Astrocyte (in vitro differentiated cells and primary cell): ENCODE results near the gene VPS37C. TPM values are rescaled to one million over a fixed set of nuclear protein-coding genes. Genes with fewer than 3 reads are reported as not detected.

Source experiments
- DNase-seq: peaks from one replicate; pipeline ENCODE4 v3.0.0-alpha.2; 2010; ENCODE audit warnings: low read depth
- FAIRE-seq: peaks from 2 replicates; lab custom pipeline; 2011; peaks lifted over from hg19 to GRCh38; lab: Jason Lieb, UNC
- H2AFZ ChIP-seq: 2 replicates; pipeline ENCODE4 v1.6.0; 2012; ENCODE audit warnings: low read depth, low read length, inconsistent platforms
- H3K27ac ChIP-seq: 2 replicates; pipeline ENCODE4 v1.5.1; 2011; ENCODE audit warnings: low read depth, low read length, inconsistent platforms
- H3K27me3 ChIP-seq: 2 replicates; pipeline ENCODE4 v1.6.0; 2011; ENCODE audit warnings: low read length, inconsistent platforms; ENCODE audit not compliant: insufficient read depth
- H3K36me3 ChIP-seq: 2 replicates; pipeline ENCODE4 v1.5.1; 2011; ENCODE audit warnings: low read length, inconsistent platforms; ENCODE audit not compliant: insufficient read depth
- H3K4me1 ChIP-seq: 2 replicates; pipeline ENCODE4 v1.5.1; 2011; ENCODE audit warnings: low read length, inconsistent platforms; ENCODE audit not compliant: insufficient read depth
- H3K4me2 ChIP-seq: 2 replicates; pipeline ENCODE4 v1.6.0; 2012; ENCODE audit warnings: low read length, inconsistent platforms
- H3K4me3 ChIP-seq: 2 replicates; pipeline ENCODE4 v1.5.1; 2011; ENCODE audit warnings: low read depth, mild to moderate bottlenecking, low read length, inconsistent platforms; ENCODE audit not compliant: insufficient read depth
- H3K79me2 ChIP-seq: 2 replicates; pipeline ENCODE4 v1.6.0; 2012; ENCODE audit warnings: mild to moderate bottlenecking, low read length, inconsistent platforms; ENCODE audit not compliant: insufficient read depth
- H3K9ac ChIP-seq: 2 replicates; pipeline ENCODE4 v1.6.0; 2012; ENCODE audit warnings: mild to moderate bottlenecking, low read length, inconsistent platforms
- H3K9me3 ChIP-seq: 2 replicates; pipeline ENCODE4 v1.5.1; 2012; ENCODE audit warnings: low read depth, mild to moderate bottlenecking, low read length, inconsistent platforms; ENCODE audit not compliant: insufficient read depth
- H4K20me1 ChIP-seq: 2 replicates; pipeline ENCODE4 v1.6.0; 2012; ENCODE audit warnings: low read length, inconsistent platforms; ENCODE audit not compliant: insufficient read depth
- H3K27ac Mint-ChIP-seq: one replicate; pipeline ENCODE4 v1.8.0; 2021; ENCODE audit warnings: mild to moderate bottlenecking, mixed read lengths; ENCODE audit not compliant: unreplicated experiment
- H3K27me3 Mint-ChIP-seq: one replicate; pipeline ENCODE4 v1.8.0; 2021; ENCODE audit warnings: low read depth, mixed read lengths; ENCODE audit not compliant: unreplicated experiment
- H3K36me3 Mint-ChIP-seq: one replicate; pipeline ENCODE4 v1.8.0; 2021; ENCODE audit warnings: low read depth, mixed read lengths; ENCODE audit not compliant: unreplicated experiment
- H3K4me1 Mint-ChIP-seq: one replicate; pipeline ENCODE4 v1.8.0; 2021; ENCODE audit warnings: low read depth, mixed read lengths; ENCODE audit not compliant: unreplicated experiment
- H3K4me3 Mint-ChIP-seq: one replicate; pipeline ENCODE4 v1.8.0; 2021; ENCODE audit warnings: mild to moderate bottlenecking, moderate library complexity, mixed read lengths; ENCODE audit not compliant: unreplicated experiment
- H3K9me3 Mint-ChIP-seq: one replicate; pipeline ENCODE4 v1.8.0; 2021; ENCODE audit warnings: mild to moderate bottlenecking, mixed read lengths; ENCODE audit not compliant: unreplicated experiment
- CTCF ChIP-seq: IDR thresholded peaks from 2 replicates; pipeline ENCODE4 v1.5.1; 2011; ENCODE audit warnings: low read depth, mild to moderate bottlenecking, inconsistent platforms, low read length, moderate library complexity; ENCODE audit not compliant: insufficient read depth
- EZH2 ChIP-seq: IDR thresholded peaks from 2 replicates; pipeline ENCODE4 v1.6.1; 2012; ENCODE audit warnings: mild to moderate bottlenecking, low read length, inconsistent platforms; ENCODE audit not compliant: insufficient read depth
- total RNA-seq: library from RNA; stranded (reverse); gene quantifications from 2 replicates; pipeline ENCODE4 v1.2.1, GENCODE V29; 2021

VPS37C gene
- total RNA-seq, 1 donor from 2014 or later, result 18.1 TPM

- Histone ChIP-seq H3K4me3 (no peak overlapping the region), H3K9me3 (no peaks in the 10 kb centered on the region), H4K20me1 (peaks cover 74% of the 10 kb centered on the region), H3K9ac (no peak overlapping the region), H3K36me3 (no peaks in the 10 kb centered on the region), H3K27ac (no peak overlapping the region), H3K4me2 (peak overlapping the region; percentile 67), H3K79me2 (peaks cover 30% of the 10 kb centered on the region), H3K4me1 (peaks cover 15% of the 10 kb centered on the region), H3K27me3 (no peaks in the 10 kb centered on the region), H2AFZ (no peak overlapping the region)
- TF ChIP-seq CTCF (no peak), EZH2 (no peak)
- H3K9me3 Mint-ChIP-seq, result no peaks in the 10 kb centered on the region
- no peak overlapping the region for H3K27ac Mint-ChIP-seq
- H3K4me3 Mint-ChIP-seq, result no peak overlapping the region
- no peak for DNase-seq
- H3K27me3 Mint-ChIP-seq, result no peaks in the 10 kb centered on the region
- FAIRE-seq, result no peak
- peaks cover 9% of the 10 kb centered on the region for H3K36me3 Mint-ChIP-seq
- peaks cover 20% of the 10 kb centered on the region for H3K4me1 Mint-ChIP-seq
Observed at GRCh38 chr11:61139387-61139786, 21.8 kb downstream of the VPS37C start.

- Mint-ChIP-seq H3K36me3 (peaks cover 13% of the 10 kb centered on the region), H3K4me1 (peaks cover 20% of the 10 kb centered on the region), H3K9me3 (no peaks in the 10 kb centered on the region), H3K4me3 (peak overlapping the region; percentile 73), H3K27ac (no peak overlapping the region), H3K27me3 (no peaks in the 10 kb centered on the region)
- peaks cover 29% of the 10 kb centered on the region for H3K79me2 ChIP-seq
- H3K4me2 ChIP-seq, result peak overlapping the region; percentile 67
- no peak overlapping the region for H3K9ac ChIP-seq
- FAIRE-seq (peak; percentile 37), DNase-seq (peak; percentile 88)
- peaks cover 77% of the 10 kb centered on the region for H4K20me1 ChIP-seq
- no peak for TF ChIP-seq CTCF
- no peak for TF ChIP-seq EZH2
- H3K36me3 ChIP-seq, result peaks cover 3% of the 10 kb centered on the region
- H3K4me3 ChIP-seq, result no peak overlapping the region
- H3K27me3 ChIP-seq, result no peaks in the 10 kb centered on the region
- no peak overlapping the region for H2AFZ ChIP-seq
- H3K9me3 ChIP-seq, result no peaks in the 10 kb centered on the region
- H3K4me1 ChIP-seq, result peaks cover 15% of the 10 kb centered on the region
- H3K27ac ChIP-seq, result no peak overlapping the region
Observed at GRCh38 chr11:61138935-61139334, 22.3 kb downstream of the VPS37C start.

GRCh38 chr11:61134801-61135257 is 26.4 kb downstream of the VPS37C start:
- FAIRE-seq, result no peak
- no peaks in the 10 kb centered on the region for H3K9me3 ChIP-seq
- no peak overlapping the region for H3K4me2 ChIP-seq
- H3K9me3 Mint-ChIP-seq, result no peaks in the 10 kb centered on the region
- no peak overlapping the region for H3K4me3 ChIP-seq
- peaks cover 21% of the 10 kb centered on the region for H3K36me3 Mint-ChIP-seq
- no peak overlapping the region for H3K9ac ChIP-seq
- H3K27ac Mint-ChIP-seq, result no peak overlapping the region
- H3K27me3 Mint-ChIP-seq, result no peaks in the 10 kb centered on the region
- H3K4me1 Mint-ChIP-seq, result peaks cover 20% of the 10 kb centered on the region
- no peak for TF ChIP-seq CTCF
- no peak for TF ChIP-seq EZH2
- peaks cover 18% of the 10 kb centered on the region for H3K4me1 ChIP-seq
- DNase-seq, result no peak
- H3K4me3 Mint-ChIP-seq, result no peak overlapping the region
- H3K27ac ChIP-seq, result no peak overlapping the region
- H3K36me3 ChIP-seq, result peaks cover 4% of the 10 kb centered on the region
- H3K79me2 ChIP-seq, result peaks cover 6% of the 10 kb centered on the region
- peaks cover 58% of the 10 kb centered on the region for H4K20me1 ChIP-seq
- H3K27me3 ChIP-seq, result no peaks in the 10 kb centered on the region
- H2AFZ ChIP-seq, result no peak overlapping the region
